ENCODE data around the gene MASP2. TPM values are rescaled to one million over a fixed set of nuclear protein-coding genes. Genes with fewer than 3 reads are reported as not detected.

Gene MASP2
- total RNA-seq, 1 experiment from 2014 or later = 0.25 TPM

- intact Hi-C loops (cut with micrococcal nuclease) = no loop called here
- Histone ChIP-seq H3K36me3 (ENCODE audit: control insufficient read depth in 1 of 2, insufficient read depth in 2 of 2, low read length in 2 of 2) (peaks cover 66 to 83% of the 10 kb centered on the region in 2 experiments), H3K4me2 (ENCODE audit: low read length) (no peak overlapping the region), H2AFZ (ENCODE audit: low read depth, low read length, poor library complexity, severe bottlenecking) (no peak overlapping the region), H3K9ac (ENCODE audit: low read length) (no peak overlapping the region), H3K4me3 (replicated peaks in 1 of 2; ENCODE audit: low read depth in 1 of 2, low read length in 2 of 2) (no peak overlapping the region), H3K9me3 (ENCODE audit: control insufficient read depth in 1 of 2, insufficient read depth in 1 of 2, low read depth in 1 of 2, low read length in 2 of 2) (no peaks in the 10 kb centered on the region), H3K4me1 (ENCODE audit: control insufficient read depth in 1 of 2, insufficient read depth in 2 of 2, low read length in 2 of 2) (no peaks in the 10 kb centered on the region), H4K20me1 (ENCODE audit: insufficient read depth) (no peaks in the 10 kb centered on the region), H3K79me2 (ENCODE audit: insufficient read depth, low read length) (no peaks in the 10 kb centered on the region), H3K27me3 (ENCODE audit: insufficient read depth, low read length) (no peaks in the 10 kb centered on the region), H3K9me2 (ENCODE audit: insufficient read depth) (no peaks in the 10 kb centered on the region), H3K27ac (ENCODE audit: low read depth, low read length) (no peak overlapping the region)
- BruUV-seq (replicated peaks) = no TSS peak
- ATAC-seq = no peak
- CTCF ChIA-PET = no interaction called here
- POLR2A ChIA-PET = interaction anchor here (1.4 kb wide), 1 partner anchor 27 kb away, joined by 3 read pairs; the partner anchor contains the start of gene EXOSC10
- TF ChIP-seq RAD21 (IDR thresholded peaks at IDR 0.05; ENCODE audit: low read depth) (no peak), ATF3 (IDR thresholded peaks at IDR 0.05) (no peak), SP1 (IDR thresholded peaks at IDR 0.05; ENCODE audit: low read depth) (no peak), ZFX (IDR thresholded peaks at IDR 0.05) (no peak), EZH2 (IDR thresholded peaks at IDR 0.05) (no peak), REST (IDR thresholded peaks at IDR 0.05; ENCODE audit: low read depth) (no peak), EZH2phosphoT487 (IDR thresholded peaks at IDR 0.05; ENCODE audit: borderline replicate concordance) (no peak), ELF1 (IDR thresholded peaks at IDR 0.05; ENCODE audit: borderline replicate concordance, low read depth) (no peak), SIN3A (IDR thresholded peaks at IDR 0.05; ENCODE audit: low read depth) (no peak), ZNF274 (IDR thresholded peaks at IDR 0.05; ENCODE audit: low read depth, low read length) (no peak), SRF (IDR thresholded peaks at IDR 0.05; ENCODE audit: low read depth) (no peak), FOSL1 (IDR thresholded peaks at IDR 0.05; ENCODE audit: low read depth) (no peak), YY1 (IDR thresholded peaks at IDR 0.05; ENCODE audit: extremely low read depth, insufficient replicate concordance, low read depth, low read length) (no peak), TCF7L2 (IDR thresholded peaks at IDR 0.05; ENCODE audit: borderline replicate concordance, extremely low read depth, insufficient read depth, insufficient read length) (no peak)
- no peak for DNase-seq (ENCODE audit: low read depth, low spot score)
- RAD21 ChIA-PET (ENCODE audit: low non-redundant PET in 1 of 2, low total read pairs in 2 of 2, uncharacterized antibody in 2 of 2, unreplicated experiment in 2 of 2) = no interaction called here
Observed at GRCh38 chr1:11072216-11072917, 25.3 kb upstream of the MASP2 start.
